CD4-positive, alpha-beta memory T cell (primary cell): ENCODE measurements around the gene COASY. TPM values are rescaled to one million over a fixed set of nuclear protein-coding genes. Genes with fewer than 3 reads are reported as not detected.
"Not testable (repeated sequence)": the region's sequence is repeated elsewhere in the genome, so short reads cannot be mapped to it uniquely, and the experiment has no call there.

Experiments used
- CTCF ChIA-PET: fragments of 350-600 bp; sonication (Branson Sonifier 250); formaldehyde crosslinking; loops from one replicate; lab custom pipeline; 2021; ENCODE audit warnings: inconsistent platforms; ENCODE audit not compliant: partially characterized antibody; lab: Charles Lee
- POLR2A ChIA-PET: fragments of 350-600 bp; sonication (Branson Sonifier 250); formaldehyde crosslinking; loops from one replicate; lab custom pipeline; 2021; ENCODE audit not compliant: partially characterized antibody; lab: Charles Lee
- DNase-seq, 5 donors: peaks; one replicate each; pipeline versions ENCODE4 v3.0.0 to v3.0.0-alpha.2; 2020 to 2022; ENCODE audit warnings: mixed read lengths in 1 of 5
- H3K27ac ChIP-seq: one replicate; pipeline ENCODE4 v1.7.0; 2013; ENCODE audit warnings: low read depth, low read length
- H3K27me3 ChIP-seq: 2 replicates; pipeline ENCODE4 v1.7.0; 2013; ENCODE audit warnings: mild to moderate bottlenecking, low read length, moderate library complexity; ENCODE audit not compliant: insufficient read depth
- H3K36me3 ChIP-seq: 2 replicates; pipeline ENCODE4 v1.7.0; 2013; ENCODE audit warnings: mild to moderate bottlenecking, low read length, moderate library complexity; ENCODE audit not compliant: insufficient read depth
- H3K4me1 ChIP-seq: 2 replicates; pipeline ENCODE4 v1.7.0; 2013; ENCODE audit warnings: mild to moderate bottlenecking, low read length, moderate library complexity; ENCODE audit not compliant: insufficient read depth
- H3K4me3 ChIP-seq, 2 donors: one replicate each; pipeline ENCODE4 v1.7.0; 2013; ENCODE audit warnings: low read length in 2 of 2, mild to moderate bottlenecking in 1 of 2
- H3K9me3 ChIP-seq, 2 donors: one replicate each; pipeline ENCODE4 v1.7.0; 2013; ENCODE audit warnings: low read length in 2 of 2, control low read depth in 1 of 2; ENCODE audit not compliant: control insufficient read depth in 1 of 2
- H3K27ac Mint-ChIP-seq, 7 donors: one replicate each; pipeline ENCODE4 v1.8.0; 2020 to 2021; ENCODE audit warnings: mixed read lengths in 7 of 7, mild to moderate bottlenecking in 6 of 7, inconsistent platforms in 3 of 7, moderate library complexity in 3 of 7
- H3K27me3 Mint-ChIP-seq, 2 donors: one replicate each; pipeline ENCODE4 v1.8.0; 2020 to 2021; ENCODE audit warnings: mixed read lengths in 2 of 2
- H3K36me3 Mint-ChIP-seq, 2 donors: one replicate each; pipeline ENCODE4 v1.8.0; 2020 to 2021; ENCODE audit warnings: mixed read lengths in 2 of 2, inconsistent platforms in 1 of 2, mild to moderate bottlenecking in 1 of 2
- H3K4me1 Mint-ChIP-seq, 4 donors: one replicate each; pipeline ENCODE4 v1.8.0; 2020 to 2021; ENCODE audit warnings: mixed read lengths in 4 of 4, mild to moderate bottlenecking in 1 of 4
- H3K4me3 Mint-ChIP-seq, 8 donors: one replicate each; pipeline ENCODE4 v1.8.0; 2020 to 2021; ENCODE audit warnings: mixed read lengths in 8 of 8, mild to moderate bottlenecking in 7 of 8, moderate library complexity in 6 of 8, inconsistent platforms in 3 of 8
- H3K9me3 Mint-ChIP-seq, 8 donors: one replicate each; pipeline ENCODE4 v1.8.0; 2020 to 2021; ENCODE audit warnings: mixed read lengths in 8 of 8, mild to moderate bottlenecking in 5 of 8, inconsistent platforms in 3 of 8, moderate library complexity in 1 of 8
- intact Hi-C: fragments of 100-400 bp; cut with micrococcal nuclease; formaldehyde crosslinking; loops from one replicate; pipeline ENCODE4 v1.15.1; 2023
- microRNA-seq: library from miRNA; unstranded; fragments of <30 nt; microRNA quantifications from one replicate; pipeline ENCODE4 v1.2.0, GENCODE V29; 2021; ENCODE audit warnings: borderline replicate concordance, borderline number of aligned reads, borderline microRNAs expressed, mixed read lengths
- polyA plus RNA-seq, 2 donors: library from polyadenylated mRNA; unstranded; fragments of 300-500 nt; fragmentation: Illumina TruSeq; gene quantifications; one replicate each; pipeline ENCODE4 v1.2.3, GENCODE V29; 2021
- total RNA-seq, 2 experiments: library from RNA; stranded (reverse); gene quantifications; one replicate each; pipeline ENCODE4 v1.2.3, GENCODE V29; 2021

The COASY gene
- total and polyA plus RNA-seq, 4 experiments from 2014 or later, result 44.6 to 71.1 (median 65.6) TPM

- peaks cover 6 to 42% of the 10 kb centered on the region in 2 donors for H3K36me3 Mint-ChIP-seq
Measured at GRCh38 chr17:42609182-42609813, 47.4 kb downstream of the COASY start, which contains the start of the genes RETREG3 and TUBG1. TSS of gene RETREG3 (minus strand) at chr17:42609374. CDS start at chr17:42609324, 50 bp downstream. TSS of gene TUBG1 (plus strand) at chr17:42609683. CDS start at chr17:42609738, 55 bp downstream.

GRCh38 chr17:42609814-42610801 is 48.2 kb downstream of the COASY start:
- H3K27me3 Mint-ChIP-seq, DNase-seq, H3K9me3 Mint-ChIP-seq, H3K27me3 ChIP-seq, H3K9me3 ChIP-seq: not testable (repeated sequence)
- Histone ChIP-seq H3K4me3 (peak overlapping the region; percentile 81 to 84), H3K4me1 (peaks cover 39% of the 10 kb centered on the region), H3K36me3 (peaks cover 10% of the 10 kb centered on the region), H3K27ac (peak overlapping the region; percentile 76)
- ChIA-PET POLR2A (interaction anchor here (0.6 to 3.8 kb wide), 23 partner anchors 8 to 919 kb away, joined by 3 to 55 read pairs (median 6); partner anchors contain the start of genes CNTD1, COA3, MLX and NAGLU), CTCF (interaction anchor here (1.5 to 6.1 kb wide), 3 partner anchors 31 to 68 kb away, joined by 4 to 64 read pairs (median 17); partner anchors contain the start of genes PLEKHH3 and PSMC3IP)
- intact Hi-C loops, result loop anchor here (1.0 to 5.0 kb wide), 4 partner anchors 33 to 163 kb away; partner anchors contain the start of genes PSMC3IP, TUBG2 and VPS25
- Mint-ChIP-seq H3K4me1 (peaks cover 19 to 47% (median 34%) of the 10 kb centered on the region in 4 donors), H3K36me3 (peaks cover 13 to 43% of the 10 kb centered on the region in 2 donors), H3K4me3 (peak overlapping the region; percentile 99 to 100 (median 100)), H3K27ac (peak overlapping the region; percentile 90 to 100 (median 99))

More at GRCh38 chr17:42609182-42609813, 47.4 kb downstream of the COASY start, which contains the start of the genes RETREG3 and TUBG1:
- peaks cover 4% of the 10 kb centered on the region for H3K36me3 ChIP-seq
- no peaks in the 10 kb centered on the region for H3K9me3 ChIP-seq
- peak within 1 kb of the TSS; percentile 85 for H3K27ac ChIP-seq
- Mint-ChIP-seq H3K27ac (peak within 1 kb of the TSS; percentile 90 to 100 (median 99)), H3K9me3 (peaks cover 0 to 2% (median 0%) of the 10 kb centered on the region in 8 donors), H3K27me3 (no peaks in the 10 kb centered on the region), H3K4me3 (peak within 1 kb of the TSS; percentile 99 to 100 (median 100)), H3K4me1 (peaks cover 25 to 55% (median 40%) of the 10 kb centered on the region in 4 donors)
- peak within 1 kb of the TSS; percentile 87 to 92 for H3K4me3 ChIP-seq
- H3K4me1 ChIP-seq, result peaks cover 47% of the 10 kb centered on the region
- intact Hi-C loops, result loop anchor here (1.0 to 5.0 kb wide), 4 partner anchors 32 to 164 kb away; partner anchors contain the start of genes PSMC3IP, TUBG2 and VPS25
- CTCF ChIA-PET, result interaction anchor here (1.1 to 6.1 kb wide), 5 partner anchors 30 to 214 kb away, joined by 3 to 64 read pairs (median 4); partner anchors contain the start of genes BECN1, PLEKHH3 and PSMC3IP
- POLR2A ChIA-PET, result interaction anchor here (0.6 to 3.8 kb wide), 29 partner anchors 9 to 921 kb away, joined by 3 to 55 read pairs (median 5); partner anchors contain the start of genes CNTD1, COA3, EIF1 and MLX
- no peaks in the 10 kb centered on the region for H3K27me3 ChIP-seq
- DNase-seq, result peak; percentile 98 to 100 (median 100)

DNA sequence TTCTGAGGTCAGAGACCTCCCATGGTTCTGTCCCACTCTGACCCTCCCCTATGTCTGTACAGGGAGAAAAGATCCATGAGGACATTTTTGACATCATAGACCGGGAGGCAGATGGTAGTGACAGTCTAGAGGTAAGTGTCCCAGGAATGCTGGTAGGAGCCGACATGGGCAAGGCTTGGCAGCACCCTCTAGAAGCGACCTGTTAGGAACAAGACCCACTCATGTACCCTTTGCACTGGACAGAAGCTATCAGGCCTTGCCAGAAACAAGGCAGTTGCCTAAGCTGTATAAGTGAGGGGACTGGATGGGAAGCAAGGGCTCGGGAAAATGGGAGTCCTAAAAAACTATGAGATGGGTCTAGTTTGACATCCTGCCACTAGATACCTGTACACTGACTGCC is 50.1 kb downstream of the COASY start:
- intact Hi-C loops, result no loop called here
- Mint-ChIP-seq H3K4me1 (peaks cover 6 to 28% (median 17%) of the 10 kb centered on the region in 4 donors), H3K27me3 (no peaks in the 10 kb centered on the region), H3K27ac (peak overlapping the region in 3 of 7 donors; percentile 22 to 73 (median 59)), H3K9me3 (peaks cover 0 to 2% (median 0%) of the 10 kb centered on the region in 8 donors), H3K4me3 (peak overlapping the region in 2 of 8 donors; percentile 26 to 47), H3K36me3 (peaks cover 20 to 39% of the 10 kb centered on the region in 2 donors)
- Histone ChIP-seq H3K27me3 (no peaks in the 10 kb centered on the region), H3K9me3 (no peaks in the 10 kb centered on the region), H3K4me1 (peaks cover 19% of the 10 kb centered on the region), H3K36me3 (peaks cover 15% of the 10 kb centered on the region), H3K4me3 (no peak overlapping the region), H3K27ac (no peak overlapping the region)
- ChIA-PET POLR2A (no interaction called here), CTCF (interaction anchor here (0.6 kb wide), 1 partner anchor 273 kb away, joined by 3 read pairs; no protein-coding TSS in a partner anchor)
- DNase-seq, result no peak

- CTCF ChIA-PET, result no interaction called here
- Histone ChIP-seq H3K27me3 (no peaks in the 10 kb centered on the region), H3K27ac (no peak overlapping the region), H3K9me3 (no peaks in the 10 kb centered on the region), H3K4me1 (peaks cover 5% of the 10 kb centered on the region), H3K36me3 (peaks cover 15% of the 10 kb centered on the region), H3K4me3 (no peak overlapping the region)
- H3K4me3 Mint-ChIP-seq, result peak overlapping the region in 1 of 8 donors; percentile 70
- H3K4me1 Mint-ChIP-seq, result peaks cover 1 to 20% (median 6%) of the 10 kb centered on the region in 4 donors
- peaks cover 20 to 35% of the 10 kb centered on the region in 2 donors for H3K36me3 Mint-ChIP-seq
- H3K9me3 Mint-ChIP-seq, result peaks cover 0 to 2% (median 0%) of the 10 kb centered on the region in 8 donors
- DNase-seq, result no peak
- H3K27ac Mint-ChIP-seq, result peak overlapping the region in 2 of 7 donors; percentile 31 to 46
- intact Hi-C loops, result no loop called here
- POLR2A ChIA-PET, result interaction anchor here (0.6 kb wide), 1 partner anchor 650 kb away, joined by 4 read pairs; no protein-coding TSS in a partner anchor
- no peaks in the 10 kb centered on the region for H3K27me3 Mint-ChIP-seq
Measured at GRCh38 chr17:42613699-42614295, 51.8 kb downstream of the COASY start.

Small RNA genes lying within 50 kb of the gene (microRNA-seq; reads per million reads assigned to microRNA genes)
- 1.2 reads per million for gene MIR5010

Other genes starting within 250 kb of the COASY start
- 100 to 1,000 TPM; 129 to 131 TPM for gene STAT3, start 173.7 kb upstream of the COASY start, total RNA-seq
- 100 to 1,000 TPM; 103 to 147 TPM for gene STAT3, start 173.7 kb upstream of the COASY start, polyA plus RNA-seq
- under 1 TPM; 0.52 to 0.61 TPM for gene CAVIN1, start 138.9 kb upstream of the COASY start, total RNA-seq
- 1 to 10 TPM in 1 of 2 donors, not detected in 1; 1.5 TPM for gene CAVIN1, start 138.9 kb upstream of the COASY start, polyA plus RNA-seq
- 10 to 100 TPM; 13.1 to 15.9 TPM for gene ATP6V0A1, start 103.3 kb upstream of the COASY start, total RNA-seq
- gene ATP6V0A1, start 103.3 kb upstream of the COASY start, polyA plus RNA-seq, result 1 to 10 TPM; 3.9 to 6.4 TPM
- gene NAGLU, start 25.9 kb upstream of the COASY start, total RNA-seq, result 10 to 100 TPM; 20.6 to 22.8 TPM
- 10 to 100 TPM in 1 of 2 donors, 1 to 10 TPM in 1; 8.5 to 15.5 TPM for gene NAGLU, start 25.9 kb upstream of the COASY start, polyA plus RNA-seq
- gene HSD17B1, start 9.2 kb upstream of the COASY start, total RNA-seq, result 1 to 10 TPM; 1.2 TPM
- gene HSD17B1, start 9.2 kb upstream of the COASY start, polyA plus RNA-seq, result under 1 TPM; 0.07 to 0.88 TPM
- 10 to 100 TPM; 73.3 to 73.7 TPM for gene MLX, start 5.0 kb downstream of the COASY start, total RNA-seq
- gene MLX, start 5.0 kb downstream of the COASY start, polyA plus RNA-seq, result 10 to 100 TPM; 38.1 to 53.6 TPM
- 1 to 10 TPM; 3.4 to 4.5 TPM for gene PSMC3IP, start 15.6 kb downstream of the COASY start, total RNA-seq
- gene PSMC3IP, start 15.6 kb downstream of the COASY start, polyA plus RNA-seq, result 1 to 10 TPM in 1 of 2 donors, under 1 TPM in 1; 0.93 to 1.9 TPM
- 100 to 1,000 TPM; 128 to 134 TPM for gene RETREG3, start 47.2 kb downstream of the COASY start, total RNA-seq
- gene RETREG3, start 47.2 kb downstream of the COASY start, polyA plus RNA-seq, result 100 to 1,000 TPM; 106 to 123 TPM
- gene TUBG1, start 47.5 kb downstream of the COASY start, total RNA-seq, result 10 to 100 TPM; 13.6 to 16.5 TPM
- 10 to 100 TPM in 1 of 2 donors, 1 to 10 TPM in 1; 6.4 to 12.8 TPM for gene TUBG1, start 47.5 kb downstream of the COASY start, polyA plus RNA-seq
- gene TUBG2, start 97.1 kb downstream of the COASY start, total RNA-seq, result 10 to 100 TPM; 18.1 to 19.1 TPM
- 1 to 10 TPM; 3.0 to 5.0 TPM for gene TUBG2, start 97.1 kb downstream of the COASY start, polyA plus RNA-seq
- under 1 TPM; 0.15 to 0.22 TPM for gene PLEKHH3, start 114.8 kb downstream of the COASY start, total RNA-seq
- under 1 TPM; 0.16 to 0.32 TPM for gene PLEKHH3, start 114.8 kb downstream of the COASY start, polyA plus RNA-seq
- under 1 TPM; 0.53 to 0.81 TPM for gene CCR10, start 119.7 kb downstream of the COASY start, total RNA-seq
- gene CCR10, start 119.7 kb downstream of the COASY start, polyA plus RNA-seq, result 10 to 100 TPM in 1 of 2 donors, 1 to 10 TPM in 1; 9.1 to 10.7 TPM
- 1 to 10 TPM; 2.5 to 3.0 TPM for gene CNTNAP1, start 120.4 kb downstream of the COASY start, total RNA-seq
- 1 to 10 TPM in 1 of 2 donors, not detected in 1; 1.2 TPM for gene CNTNAP1, start 120.4 kb downstream of the COASY start, polyA plus RNA-seq
- 100 to 1,000 TPM; 184 to 192 TPM for gene EZH1, start 182.9 kb downstream of the COASY start, total RNA-seq
- gene EZH1, start 182.9 kb downstream of the COASY start, polyA plus RNA-seq, result 10 to 100 TPM; 20.1 to 38.6 TPM
- not detected for gene RAMP2, start 199.1 kb downstream of the COASY start, total RNA-seq
- gene RAMP2, start 199.1 kb downstream of the COASY start, polyA plus RNA-seq, result not detected
- gene VPS25, start 211.3 kb downstream of the COASY start, total RNA-seq, result 10 to 100 TPM; 39.3 to 43.6 TPM
- gene VPS25, start 211.3 kb downstream of the COASY start, polyA plus RNA-seq, result 10 to 100 TPM; 39.8 to 63.3 TPM
- gene WNK4, start 218.5 kb downstream of the COASY start, total RNA-seq, result under 1 TPM; 0.14 to 0.41 TPM
- gene WNK4, start 218.5 kb downstream of the COASY start, polyA plus RNA-seq, result not detected
- 10 to 100 TPM; 27.7 to 30.1 TPM for gene COA3, start 236.6 kb downstream of the COASY start, total RNA-seq
- gene COA3, start 236.6 kb downstream of the COASY start, polyA plus RNA-seq, result 100 to 1,000 TPM; 110 to 153 TPM
- not detected for gene CNTD1, start 236.7 kb downstream of the COASY start, total RNA-seq
- gene CNTD1, start 236.7 kb downstream of the COASY start, polyA plus RNA-seq, result under 1 TPM; 0.22 to 0.43 TPM